ENCODE results near the gene ENO2.
A peak's percentile ranks its signal among the peaks of the same experiment; 100 is the strongest.

ENO2 gene

GRCh38 chr12:6925540-6926279, 11.3 kb downstream of the ENO2 start:
- DNase-seq (ENCODE audit: low read depth, low spot score), result no peak
- Histone ChIP-seq H3K9me3 (ENCODE audit: control insufficient read depth, insufficient read depth, low read length) (no peaks in the 10 kb centered on the region), H3K36me3 (ENCODE audit: control insufficient read depth, insufficient read depth, low read length) (peaks cover 7% of the 10 kb centered on the region; the same call in 1 of the 2 replicates), H3K27me3 (ENCODE audit: control insufficient read depth, insufficient read depth, low read length) (no peaks in the 10 kb centered on the region), H3K4me3 (ENCODE audit: low read length) (peak overlapping the region; percentile 21; the same call in 1 of the 2 replicates), H3K27ac (ENCODE audit: low read length) (peak overlapping the region; percentile 25), H3K4me1 (ENCODE audit: control insufficient read depth, insufficient read depth, low read length) (peaks cover 4% of the 10 kb centered on the region; the same call in 1 of the 2 replicates)
- WGBS (ENCODE audit: insufficient coverage, insufficient read length), result no CpG with 5 or more reads among the region's 8 CpGs

DNA sequence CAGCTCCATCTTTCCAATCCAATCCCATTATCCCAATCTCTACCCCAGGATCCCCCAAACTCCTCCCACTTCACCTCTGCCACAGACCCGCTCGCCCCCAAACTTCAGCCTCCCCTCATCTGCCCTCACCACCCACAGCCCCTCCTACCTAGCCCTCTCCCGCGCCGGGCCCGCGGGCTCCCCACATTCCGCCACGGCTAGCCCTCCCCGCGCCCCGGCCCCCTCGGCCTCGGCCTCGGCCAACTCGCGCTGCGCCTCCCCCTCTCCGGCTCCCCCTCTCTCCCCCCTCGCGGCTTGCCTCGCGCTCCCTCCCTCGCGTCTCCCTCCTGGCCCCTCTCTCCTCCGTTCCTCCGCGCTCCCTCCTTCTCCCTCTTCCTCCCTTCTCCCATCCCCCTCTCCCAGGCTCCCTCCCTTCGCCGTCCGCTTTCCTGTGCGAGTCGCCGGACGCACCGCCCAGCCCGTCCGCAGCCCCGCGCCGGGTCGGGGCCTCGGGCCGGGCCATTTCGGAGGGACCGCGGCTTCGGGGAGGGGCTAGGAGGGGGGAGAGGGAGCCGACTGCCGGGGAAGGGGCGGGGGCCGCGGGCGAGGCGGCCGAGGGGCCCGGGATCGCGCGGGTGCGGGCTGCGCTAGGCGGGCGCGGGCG, 13.1 kb downstream of the ENO2 start, which contains the start of gene ATN1:
ATN1 (plus strand) TSS at position 581 of the 643 bp plus-strand sequence. CDS start 6,043 bp downstream, outside the sequence.
- Histone ChIP-seq H3K27me3 (ENCODE audit: control insufficient read depth, insufficient read depth, low read length) (no peaks in the 10 kb centered on the region), H3K4me1 (ENCODE audit: control insufficient read depth, insufficient read depth, low read length) (peaks cover 4% of the 10 kb centered on the region; the same call in 1 of the 2 replicates)
- no peak for DNase-seq (ENCODE audit: low read depth, low spot score)

GRCh38 chr12:6928022-6928702, 13.8 kb downstream of the ENO2 start:
- WGBS (ENCODE audit: insufficient coverage, insufficient read length), result no CpG with 5 or more reads among the region's 79 CpGs
- Histone ChIP-seq H3K27me3 (ENCODE audit: control insufficient read depth, insufficient read depth, low read length) (no peaks in the 10 kb centered on the region), H3K4me1 (ENCODE audit: control insufficient read depth, insufficient read depth, low read length) (peaks cover 4% of the 10 kb centered on the region; the same call in 1 of the 2 replicates), H3K36me3 (ENCODE audit: control insufficient read depth, insufficient read depth, low read length) (no peaks in the 10 kb centered on the region; the same call in 1 of the 2 replicates), H3K4me3 (ENCODE audit: low read length) (peak overlapping the region; percentile 77), H3K9me3 (ENCODE audit: control insufficient read depth, insufficient read depth, low read length) (no peaks in the 10 kb centered on the region), H3K27ac (ENCODE audit: low read length) (no peak overlapping the region)
- no peak for DNase-seq (ENCODE audit: low read depth, low spot score)

More for the DNA sequence above, 13.1 kb downstream of the ENO2 start, which contains the start of gene ATN1:
- Histone ChIP-seq H3K27ac (ENCODE audit: low read length) (no peak within 1 kb of the TSS), H3K4me3 (ENCODE audit: low read length) (peak within 1 kb of the TSS; percentile 77), H3K9me3 (ENCODE audit: control insufficient read depth, insufficient read depth, low read length) (no peaks in the 10 kb centered on the region), H3K36me3 (ENCODE audit: control insufficient read depth, insufficient read depth, low read length) (no peaks in the 10 kb centered on the region; the same call in 1 of the 2 replicates)
- WGBS (ENCODE audit: insufficient coverage, insufficient read length), result no CpG with 5 or more reads among the region's 66 CpGs

GRCh38 chr12:6928703-6929407, 14.5 kb downstream of the ENO2 start:
- no peaks in the 10 kb centered on the region for H3K9me3 ChIP-seq (ENCODE audit: control insufficient read depth, insufficient read depth, low read length)
- H3K27ac ChIP-seq (ENCODE audit: low read length), result no peak overlapping the region
- no peak for DNase-seq (ENCODE audit: low read depth, low spot score)
- H3K4me1 ChIP-seq (ENCODE audit: control insufficient read depth, insufficient read depth, low read length), result peaks cover 4% of the 10 kb centered on the region; the same call in 1 of the 2 replicates
- peak overlapping the region; percentile 77; the same call in 1 of the 2 replicates for H3K4me3 ChIP-seq (ENCODE audit: low read length)
- no peaks in the 10 kb centered on the region; the same call in 1 of the 2 replicates for H3K36me3 ChIP-seq (ENCODE audit: control insufficient read depth, insufficient read depth, low read length)
- WGBS (ENCODE audit: insufficient coverage, insufficient read length), result no CpG with 5 or more reads among the region's 19 CpGs
- H3K27me3 ChIP-seq (ENCODE audit: control insufficient read depth, insufficient read depth, low read length), result no peaks in the 10 kb centered on the region

DNA sequence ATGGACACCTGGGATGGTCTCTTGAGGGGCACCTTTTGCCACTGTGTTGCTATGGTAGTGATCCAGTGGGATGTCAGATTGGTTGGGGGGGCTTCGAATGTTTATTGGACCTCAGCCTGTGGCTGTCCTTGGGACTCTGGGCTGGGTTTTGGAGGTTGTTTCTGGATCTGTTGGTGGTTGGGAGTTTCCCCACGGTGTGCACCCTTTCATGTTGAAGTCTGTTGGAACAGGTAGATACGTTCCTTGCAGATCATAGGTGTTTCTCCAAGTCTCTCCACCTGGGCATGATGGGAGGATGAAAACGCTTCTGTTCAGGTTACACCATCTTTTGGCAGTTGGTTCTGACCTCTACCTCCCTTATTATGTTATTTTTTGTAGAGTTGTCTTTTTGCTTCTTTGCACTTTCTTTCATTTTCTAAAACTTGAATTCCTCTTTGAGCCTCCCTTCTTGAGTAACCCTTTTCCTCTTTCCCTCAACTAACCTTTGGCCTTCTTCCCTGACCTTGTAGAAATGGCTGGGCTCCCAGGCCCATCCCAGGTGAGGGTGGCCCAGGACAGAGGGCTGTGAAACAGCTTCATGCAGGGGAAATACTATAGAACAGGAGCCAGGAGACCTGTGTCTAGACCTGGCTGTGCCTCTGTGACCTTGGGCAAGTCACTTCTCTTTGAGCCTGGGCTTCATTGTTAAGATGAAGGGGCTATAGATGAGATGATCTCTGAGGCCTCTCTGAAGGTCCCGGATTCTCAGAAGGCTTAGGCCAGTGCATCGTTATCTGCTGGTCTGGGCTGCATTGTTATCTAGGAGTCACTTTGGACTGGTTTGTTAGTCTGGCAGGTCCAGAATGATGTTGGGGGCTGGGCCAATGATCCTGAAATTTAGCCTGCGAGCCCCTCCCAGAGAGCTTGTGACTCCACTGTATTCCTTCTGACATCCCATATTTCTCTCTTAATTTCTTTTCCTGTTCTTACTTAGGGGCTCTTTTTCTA, 15.4 kb downstream of the ENO2 start:
- WGBS (ENCODE audit: insufficient coverage, insufficient read length), result no CpG with 5 or more reads among the region's 7 CpGs
- H3K27ac ChIP-seq (ENCODE audit: low read length), result no peak overlapping the region

GRCh38 chr12:6932766-6933165, 18.4 kb downstream of the ENO2 start:
- H3K4me3 ChIP-seq (ENCODE audit: low read length), result no peak overlapping the region
- DNase-seq (ENCODE audit: low read depth, low spot score), result no peak
- H3K27ac ChIP-seq (ENCODE audit: low read length), result no peak overlapping the region
- WGBS (ENCODE audit: insufficient coverage, insufficient read length), result no CpG with 5 or more reads among the region's 1 CpG
- no peaks in the 10 kb centered on the region for H3K9me3 ChIP-seq (ENCODE audit: control insufficient read depth, insufficient read depth, low read length)
- H3K4me1 ChIP-seq (ENCODE audit: control insufficient read depth, insufficient read depth, low read length), result peaks cover 6% of the 10 kb centered on the region
- peaks cover 14% of the 10 kb centered on the region for H3K36me3 ChIP-seq (ENCODE audit: control insufficient read depth, insufficient read depth, low read length)
- no peaks in the 10 kb centered on the region for H3K27me3 ChIP-seq (ENCODE audit: control insufficient read depth, insufficient read depth, low read length)

More for the DNA sequence above, 15.4 kb downstream of the ENO2 start:
- H3K36me3 ChIP-seq (ENCODE audit: control insufficient read depth, insufficient read depth, low read length), result peaks cover 5% of the 10 kb centered on the region
- no peak for DNase-seq (ENCODE audit: low read depth, low spot score)
- H3K27me3 ChIP-seq (ENCODE audit: control insufficient read depth, insufficient read depth, low read length), result no peaks in the 10 kb centered on the region
- H3K9me3 ChIP-seq (ENCODE audit: control insufficient read depth, insufficient read depth, low read length), result no peaks in the 10 kb centered on the region
- peak overlapping the region; percentile 77; the same call in 1 of the 2 replicates for H3K4me3 ChIP-seq (ENCODE audit: low read length)
- peaks cover 3% of the 10 kb centered on the region; the same call in 1 of the 2 replicates for H3K4me1 ChIP-seq (ENCODE audit: control insufficient read depth, insufficient read depth, low read length)

DNA sequence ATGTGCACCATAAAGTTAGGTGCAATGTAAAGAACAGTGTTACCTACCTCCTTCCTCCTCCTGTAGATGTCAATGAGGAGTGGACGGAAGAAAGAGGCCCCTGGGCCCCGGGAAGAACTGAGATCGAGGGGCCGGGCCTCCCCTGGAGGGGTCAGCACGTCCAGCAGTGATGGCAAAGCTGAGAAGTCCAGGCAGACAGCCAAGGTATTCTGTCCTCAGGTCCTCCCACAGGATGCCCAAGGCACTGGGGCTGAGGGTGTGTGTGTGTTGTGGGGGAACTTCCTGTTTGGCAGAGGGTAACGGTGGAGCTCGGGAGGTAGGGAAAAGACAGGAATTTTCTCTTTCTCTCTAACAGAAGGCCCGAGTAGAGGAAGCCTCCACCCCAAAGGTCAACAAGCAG, 19.7 kb downstream of the ENO2 start:
- H3K27ac ChIP-seq (ENCODE audit: low read length), result no peak overlapping the region
- DNase-seq (ENCODE audit: low read depth, low spot score), result no peak
- H3K9me3 ChIP-seq (ENCODE audit: control insufficient read depth, insufficient read depth, low read length), result no peaks in the 10 kb centered on the region
- no peak overlapping the region for H3K4me3 ChIP-seq (ENCODE audit: low read length)
- H3K27me3 ChIP-seq (ENCODE audit: control insufficient read depth, insufficient read depth, low read length), result no peaks in the 10 kb centered on the region
- peaks cover 17% of the 10 kb centered on the region for H3K36me3 ChIP-seq (ENCODE audit: control insufficient read depth, insufficient read depth, low read length)
- no CpG with 5 or more reads among the region's 8 CpGs for WGBS (ENCODE audit: insufficient coverage, insufficient read length)
- peaks cover 6% of the 10 kb centered on the region for H3K4me1 ChIP-seq (ENCODE audit: control insufficient read depth, insufficient read depth, low read length)

DNA sequence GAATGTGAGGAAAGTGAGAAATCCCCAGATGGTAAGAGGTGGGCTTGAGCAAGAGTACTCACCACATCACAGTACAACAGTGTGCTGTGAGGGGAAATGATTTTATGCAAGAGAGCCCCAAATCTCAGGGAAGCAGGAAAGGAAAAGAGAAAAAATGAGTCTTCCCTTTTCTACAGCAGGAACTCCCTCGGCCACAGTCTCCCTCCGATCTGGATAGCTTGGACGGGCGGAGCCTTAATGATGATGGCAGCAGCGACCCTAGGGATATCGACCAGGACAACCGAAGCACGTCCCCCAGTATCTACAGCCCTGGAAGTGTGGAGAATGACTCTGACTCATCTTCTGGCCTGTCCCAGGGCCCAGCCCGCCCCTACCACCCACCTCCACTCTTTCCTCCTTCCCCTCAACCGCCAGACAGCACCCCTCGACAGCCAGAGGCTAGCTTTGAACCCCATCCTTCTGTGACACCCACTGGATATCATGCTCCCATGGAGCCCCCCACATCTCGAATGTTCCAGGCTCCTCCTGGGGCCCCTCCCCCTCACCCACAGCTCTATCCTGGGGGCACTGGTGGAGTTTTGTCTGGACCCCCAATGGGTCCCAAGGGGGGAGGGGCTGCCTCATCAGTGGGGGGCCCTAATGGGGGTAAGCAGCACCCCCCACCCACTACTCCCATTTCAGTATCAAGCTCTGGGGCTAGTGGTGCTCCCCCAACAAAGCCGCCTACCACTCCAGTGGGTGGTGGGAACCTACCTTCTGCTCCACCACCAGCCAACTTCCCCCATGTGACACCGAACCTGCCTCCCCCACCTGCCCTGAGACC, 21.2 kb downstream of the ENO2 start:
- no peak overlapping the region for H3K4me3 ChIP-seq (ENCODE audit: low read length)
- WGBS (ENCODE audit: insufficient coverage, insufficient read length), result no CpG with 5 or more reads among the region's 14 CpGs
- H3K4me1 ChIP-seq (ENCODE audit: control insufficient read depth, insufficient read depth, low read length), result peaks cover 3% of the 10 kb centered on the region
- peaks cover 17% of the 10 kb centered on the region for H3K36me3 ChIP-seq (ENCODE audit: control insufficient read depth, insufficient read depth, low read length)
- H3K9me3 ChIP-seq (ENCODE audit: control insufficient read depth, insufficient read depth, low read length), result no peaks in the 10 kb centered on the region
- no peak overlapping the region for H3K27ac ChIP-seq (ENCODE audit: low read length)
- H3K27me3 ChIP-seq (ENCODE audit: control insufficient read depth, insufficient read depth, low read length), result no peaks in the 10 kb centered on the region
- no peak for DNase-seq (ENCODE audit: low read depth, low spot score)
